ENCODE measurements around the gene E2F7.

E2F7 gene

DNA sequence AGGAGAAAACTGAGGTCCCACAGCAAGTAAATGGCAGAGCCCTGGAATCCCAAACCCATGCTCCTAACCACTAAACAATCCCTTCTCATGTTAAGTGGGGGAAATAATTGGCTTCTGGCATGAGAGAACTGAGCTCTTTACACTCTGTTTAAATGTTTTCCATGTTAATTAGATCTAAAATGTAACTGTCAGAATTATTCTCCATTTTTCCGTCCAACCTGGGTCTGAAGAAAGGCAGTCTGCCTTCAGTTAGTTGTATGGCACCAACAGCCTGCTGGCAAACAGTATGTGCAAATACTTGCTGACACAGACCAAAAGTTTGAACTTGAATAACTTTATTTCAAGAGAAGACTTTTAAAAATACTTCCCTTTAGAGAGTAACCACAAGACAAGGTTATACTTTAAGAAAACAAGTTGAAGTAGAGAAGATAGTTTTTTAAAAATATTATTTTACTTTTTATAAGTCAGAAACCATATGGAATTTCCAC lies 59.7 kb downstream of the E2F7 start:
- Histone ChIP-seq H3K4me2 (ENCODE audit: low read length) (no peak overlapping the region), H2AFZ (ENCODE audit: low read length) (no peak overlapping the region), H3F3A (ENCODE audit: insufficient read depth, low read length) (no peaks in the 10 kb centered on the region), H3K9me3 (ENCODE audit: low read length) (no peaks in the 10 kb centered on the region), H3K36me3 (ENCODE audit: insufficient read depth, low read length) (no peaks in the 10 kb centered on the region), H4K20me1 (ENCODE audit: insufficient read depth, low read length) (no peaks in the 10 kb centered on the region), H3K9me2 (ENCODE audit: low read depth, low read length) (no peaks in the 10 kb centered on the region), H3K79me2 (ENCODE audit: insufficient read depth, low read length) (no peaks in the 10 kb centered on the region), H3K27me3 (ENCODE audit: insufficient read depth, low read length) (no peaks in the 10 kb centered on the region; the same call in 1 of the 2 replicates), H3K27ac (ENCODE audit: low read depth, low read length, poor library complexity, severe bottlenecking) (no peak overlapping the region), H3K4me3 (ENCODE audit: low read depth, low read length, poor library complexity, severe bottlenecking) (no peak overlapping the region), H3K9ac (ENCODE audit: low read length) (no peak overlapping the region), H3K4me1 (ENCODE audit: insufficient read depth, low read length, severe bottlenecking) (no peaks in the 10 kb centered on the region)
- TF ChIP-seq, protein P1, sequence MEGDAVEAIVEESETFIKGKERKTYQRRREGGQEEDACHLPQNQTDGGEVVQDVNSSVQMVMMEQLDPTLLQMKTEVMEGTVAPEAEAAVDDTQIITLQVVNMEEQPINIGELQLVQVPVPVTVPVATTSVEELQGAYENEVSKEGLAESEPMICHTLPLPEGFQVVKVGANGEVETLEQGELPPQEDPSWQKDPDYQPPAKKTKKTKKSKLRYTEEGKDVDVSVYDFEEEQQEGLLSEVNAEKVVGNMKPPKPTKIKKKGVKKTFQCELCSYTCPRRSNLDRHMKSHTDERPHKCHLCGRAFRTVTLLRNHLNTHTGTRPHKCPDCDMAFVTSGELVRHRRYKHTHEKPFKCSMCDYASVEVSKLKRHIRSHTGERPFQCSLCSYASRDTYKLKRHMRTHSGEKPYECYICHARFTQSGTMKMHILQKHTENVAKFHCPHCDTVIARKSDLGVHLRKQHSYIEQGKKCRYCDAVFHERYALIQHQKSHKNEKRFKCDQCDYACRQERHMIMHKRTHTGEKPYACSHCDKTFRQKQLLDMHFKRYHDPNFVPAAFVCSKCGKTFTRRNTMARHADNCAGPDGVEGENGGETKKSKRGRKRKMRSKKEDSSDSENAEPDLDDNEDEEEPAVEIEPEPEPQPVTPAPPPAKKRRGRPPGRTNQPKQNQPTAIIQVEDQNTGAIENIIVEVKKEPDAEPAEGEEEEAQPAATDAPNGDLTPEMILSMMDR (IDR thresholded peaks at IDR 0.05; ENCODE audit: low read length), result no peak
- no peak for TF ChIP-seq EZH2 (IDR thresholded peaks at IDR 0.05; ENCODE audit: borderline replicate concordance, low read length)

DNA sequence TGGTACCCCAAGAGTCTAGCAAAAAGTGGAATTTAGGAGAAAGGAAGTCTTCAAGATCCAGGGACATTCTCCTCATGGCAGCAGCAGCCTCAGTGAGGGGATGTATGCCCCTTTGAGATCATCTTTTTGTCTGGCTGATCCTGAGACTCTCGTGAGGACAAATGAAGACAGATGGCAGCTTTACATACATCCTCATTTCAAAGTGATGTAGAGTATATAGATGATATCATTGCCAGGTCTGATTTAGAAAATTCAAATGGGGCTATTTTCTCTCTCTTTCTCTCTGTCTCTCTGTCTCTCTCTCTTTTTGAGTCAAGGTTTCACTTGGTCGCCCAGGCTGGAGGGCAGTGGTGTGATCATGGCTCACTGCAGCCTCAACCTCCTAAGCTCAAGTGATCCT lies 61.5 kb downstream of the E2F7 start:
- Histone ChIP-seq H3K9me3 (ENCODE audit: low read length) (no peaks in the 10 kb centered on the region), H3K9me2 (ENCODE audit: low read depth, low read length) (no peaks in the 10 kb centered on the region), H4K20me1 (ENCODE audit: insufficient read depth, low read length) (no peaks in the 10 kb centered on the region), H3K27ac (ENCODE audit: low read depth, low read length, poor library complexity, severe bottlenecking) (no peak overlapping the region), H3K36me3 (ENCODE audit: insufficient read depth, low read length) (no peaks in the 10 kb centered on the region), H3K27me3 (ENCODE audit: insufficient read depth, low read length) (no peaks in the 10 kb centered on the region; the same call in 1 of the 2 replicates), H3F3A (ENCODE audit: insufficient read depth, low read length) (no peaks in the 10 kb centered on the region), H2AFZ (ENCODE audit: low read length) (no peak overlapping the region), H3K4me1 (ENCODE audit: insufficient read depth, low read length, severe bottlenecking) (no peaks in the 10 kb centered on the region), H3K79me2 (ENCODE audit: insufficient read depth, low read length) (no peaks in the 10 kb centered on the region), H3K9ac (ENCODE audit: low read length) (no peak overlapping the region), H3K4me2 (ENCODE audit: low read length) (no peak overlapping the region), H3K4me3 (ENCODE audit: low read depth, low read length, poor library complexity, severe bottlenecking) (no peak overlapping the region)
- TF ChIP-seq EZH2 (IDR thresholded peaks at IDR 0.05; ENCODE audit: borderline replicate concordance, low read length), result no peak
- TF ChIP-seq, protein P1 (IDR thresholded peaks at IDR 0.05; ENCODE audit: low read length), result no peak

DNA sequence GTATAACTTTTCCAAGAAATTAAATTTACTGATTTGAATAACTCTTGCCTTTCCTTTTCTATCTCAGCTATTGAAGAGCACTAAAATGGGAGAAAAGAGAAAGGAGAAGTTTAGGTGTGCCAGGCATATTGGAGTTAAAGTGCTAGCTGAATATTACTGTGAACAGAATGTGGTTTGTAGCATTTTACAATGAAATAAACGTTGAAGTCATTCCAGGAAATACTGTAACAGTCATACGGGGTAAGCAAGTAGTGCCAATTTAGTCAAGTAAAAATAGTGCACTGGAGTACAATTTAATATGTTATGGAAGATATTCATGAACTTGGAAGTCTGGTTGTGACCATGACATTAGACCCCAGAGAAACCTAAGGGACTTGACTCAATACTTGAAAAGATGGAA lies 62.1 kb downstream of the E2F7 start:
- no peak for TF ChIP-seq EZH2 (IDR thresholded peaks at IDR 0.05; ENCODE audit: borderline replicate concordance, low read length)
- TF ChIP-seq, protein P1 (IDR thresholded peaks at IDR 0.05; ENCODE audit: low read length), result no peak
- H3K36me3 ChIP-seq (ENCODE audit: insufficient read depth, low read length), result no peaks in the 10 kb centered on the region
- no peaks in the 10 kb centered on the region for H3K4me1 ChIP-seq (ENCODE audit: insufficient read depth, low read length, severe bottlenecking)

More for the DNA sequence above, 62.1 kb downstream of the E2F7 start:
- Histone ChIP-seq H3K4me2 (ENCODE audit: low read length) (no peak overlapping the region), H3K9ac (ENCODE audit: low read length) (no peak overlapping the region), H3K79me2 (ENCODE audit: insufficient read depth, low read length) (no peaks in the 10 kb centered on the region), H4K20me1 (ENCODE audit: insufficient read depth, low read length) (no peaks in the 10 kb centered on the region), H3K9me3 (ENCODE audit: low read length) (no peaks in the 10 kb centered on the region), H3K27me3 (ENCODE audit: insufficient read depth, low read length) (no peaks in the 10 kb centered on the region; the same call in 1 of the 2 replicates), H3K27ac (ENCODE audit: low read depth, low read length, poor library complexity, severe bottlenecking) (no peak overlapping the region), H3K4me3 (ENCODE audit: low read depth, low read length, poor library complexity, severe bottlenecking) (no peak overlapping the region), H2AFZ (ENCODE audit: low read length) (no peak overlapping the region), H3K9me2 (ENCODE audit: low read depth, low read length) (no peaks in the 10 kb centered on the region), H3F3A (ENCODE audit: insufficient read depth, low read length) (no peaks in the 10 kb centered on the region)

Data from OCI-LY1 (cell line).